K562 (cell line): ENCODE data around the gene BCCIP. TPM values are rescaled to one million over a fixed set of nuclear protein-coding genes. Genes with fewer than 3 reads are reported as not detected.

ENCODE experiments used
- ADNP ChIP-seq: fragments of 200-800 bp; sonication (Bioruptor generic); IDR thresholded peaks from 2 replicates; pipeline ENCODE4 v1.6.1; 2016; ENCODE audit warnings: missing genetic modification characterization, missing compliant biosample characterization
- EP300 ChIP-seq: IDR thresholded peaks from 2 replicates; pipeline ENCODE4 v1.6.1; 2012; ENCODE audit warnings: low read length, improper control_type of control experiment
- EP400 ChIP-seq: fragments of 450-650 bp; IDR thresholded peaks from 2 replicates; pipeline ENCODE4 v1.6.1; 2017; ENCODE audit warnings: antibody characterized with exemption, mild to moderate bottlenecking, moderate library complexity
- HDAC1 ChIP-seq, 2 experiments: fragments of 450-650 bp; IDR thresholded peaks; 2 replicates each; pipeline ENCODE4 v1.6.1; 2016 to 2017; ENCODE audit warnings: inconsistent platforms in 1 of 2, mild to moderate bottlenecking in 1 of 2, moderate library complexity in 1 of 2
- HDAC2 ChIP-seq: fragments of 450-650 bp; IDR thresholded peaks from 2 replicates; pipeline ENCODE4 v1.6.1; 2016; ENCODE audit warnings: mild to moderate bottlenecking
- MAFK ChIP-seq: IDR thresholded peaks from 2 replicates; pipeline ENCODE4 v1.6.1; 2011; ENCODE audit warnings: low read length, improper control_type of control experiment
- NCOA6 ChIP-seq: fragments of 450-650 bp; IDR thresholded peaks from 2 replicates; pipeline ENCODE4 v1.6.1; 2017; ENCODE audit warnings: mild to moderate bottlenecking
- NCOR1 ChIP-seq: fragments of 450-650 bp; IDR thresholded peaks from 2 replicates; pipeline ENCODE4 v1.6.1; 2016; ENCODE audit warnings: mild to moderate bottlenecking, moderate library complexity
- RAD51 ChIP-seq: fragments of 450-650 bp; IDR thresholded peaks from 2 replicates; pipeline ENCODE4 v1.7.1; 2016; ENCODE audit warnings: low read depth, mild to moderate bottlenecking, borderline replicate concordance
- SAFB2 ChIP-seq: fragments of 200-400 bp; formaldehyde crosslinking; IDR thresholded peaks from 2 replicates; pipeline ENCODE4 v1.6.1; 2018; ENCODE audit warnings: borderline replicate concordance, low read length, low read depth, moderate library complexity; ENCODE audit not compliant: severe bottlenecking
- SAP30 ChIP-seq: fragments of 200-600 bp; sonication (generic); IDR thresholded peaks from 2 replicates; pipeline ENCODE4 v1.6.1; 2012; ENCODE audit warnings: borderline replicate concordance, low read depth, mild to moderate bottlenecking, moderate library complexity, low read length, control low read depth, inconsistent platforms; ENCODE audit not compliant: insufficient read depth, poor library complexity, severe bottlenecking
- SMAD2 ChIP-seq: fragments of 150-350 bp; IDR thresholded peaks from 2 replicates; pipeline ENCODE4 v1.6.1; 2014; ENCODE audit warnings: low read depth, mild to moderate bottlenecking, low read length
- TCF7L2 ChIP-seq: fragments of 150-350 bp; IDR thresholded peaks from 2 replicates; pipeline ENCODE4 v1.6.1; 2016; ENCODE audit warnings: low read depth, mild to moderate bottlenecking, low read length, moderate library complexity
- TEAD4 ChIP-seq, 2 experiments: sonication (generic) in 1 of 2; formaldehyde crosslinking in 1 of 2; IDR thresholded peaks; 2 replicates each; pipeline versions ENCODE4 v1.6.1 to v1.8.0; 2012 to 2022; ENCODE audit warnings: borderline replicate concordance in 1 of 2, inconsistent platforms in 1 of 2, low read length in 1 of 2, mild to moderate bottlenecking in 1 of 2, missing genetic modification reagents in 1 of 2
- TRIM24 ChIP-seq, 2 experiments: fragments of 450-650 bp; IDR thresholded peaks; 2 replicates each; pipeline ENCODE4 v1.6.1; 2016
- TSC22D4 ChIP-seq: fragments of 450-650 bp; IDR thresholded peaks from 2 replicates; pipeline ENCODE4 v1.6.1; 2016; ENCODE audit warnings: missing genetic modification characterization, missing biosample characterization, control low read depth
- ZNF311 ChIP-seq: fragments of 250-450 bp; sonication (Bioruptor Pico); IDR thresholded peaks from 2 replicates; pipeline ENCODE4 v1.4.0; 2020; ENCODE audit warnings: mild to moderate bottlenecking, moderate library complexity
- ZNF347 ChIP-seq: fragments of 450-650 bp; formaldehyde crosslinking; IDR thresholded peaks from 2 replicates; pipeline ENCODE4 v1.4.0; 2020; ENCODE audit warnings: low read depth, mild to moderate bottlenecking, moderate library complexity
- polyA plus RNA-seq, 8 experiments: library from polyadenylated mRNA; depleted of rRNA in 4 of 8; stranded (reverse) in 5 of 8; unstranded in 3 of 8; fragments of >200 nt; fragmentation: Nextera tagmentation in 2 of 8; fragmentation: Illumina TruSeq in 1 of 8; extraction: Ambion mirVana in 2 of 8; extraction: Trizol in 1 of 8; gene quantifications; 2 replicates each; pipeline versions ENCODE4 v1.2.1 to v1.2.3, GENCODE V29; 2011 to 2014; ENCODE audit warnings: inconsistent platforms in 1 of 8, missing spikeins in 1 of 8
- total RNA-seq, 7 experiments: library from RNA; depleted of rRNA in 6 of 7; stranded (reverse); fragments of >200 nt in 6 of 7; fragmentation: Illumina TruSeq in 2 of 7; extraction: Trizol in 2 of 7; gene quantifications; 2 replicates each; pipeline versions ENCODE4 v1.2.1 to v1.2.3, GENCODE V29; 2011 to 2021; ENCODE audit warnings: low replicate concordance in 1 of 7
- TF ChIP-seq, protein P1 (sequence below), 2 experiments: fragments of 450-650 bp; IDR thresholded peaks; 2 replicates each; pipeline ENCODE4 v1.6.1; 2016
- TF ChIP-seq, protein P2 (sequence below): fragments of 450-650 bp; IDR thresholded peaks from 2 replicates; pipeline ENCODE4 v1.6.1; 2014; ENCODE audit warnings: low read depth, mild to moderate bottlenecking, moderate library complexity, borderline replicate concordance
- TF ChIP-seq, protein P3 (sequence below): fragments of 450-650 bp; IDR thresholded peaks from 2 replicates; pipeline ENCODE4 v1.6.1; 2017; ENCODE audit warnings: antibody characterized with exemption, mild to moderate bottlenecking
- TF ChIP-seq, protein P4 (sequence below): fragments of 450-650 bp; IDR thresholded peaks from 2 replicates; pipeline ENCODE4 v1.6.1; 2016

Gene BCCIP
- total and polyA plus RNA-seq, 9 of the 15 experiments (the other 6 are each of a cell fraction or from before 2014, with no cell fraction given), result 95.1 to 204 (median 163) TPM

DNA sequence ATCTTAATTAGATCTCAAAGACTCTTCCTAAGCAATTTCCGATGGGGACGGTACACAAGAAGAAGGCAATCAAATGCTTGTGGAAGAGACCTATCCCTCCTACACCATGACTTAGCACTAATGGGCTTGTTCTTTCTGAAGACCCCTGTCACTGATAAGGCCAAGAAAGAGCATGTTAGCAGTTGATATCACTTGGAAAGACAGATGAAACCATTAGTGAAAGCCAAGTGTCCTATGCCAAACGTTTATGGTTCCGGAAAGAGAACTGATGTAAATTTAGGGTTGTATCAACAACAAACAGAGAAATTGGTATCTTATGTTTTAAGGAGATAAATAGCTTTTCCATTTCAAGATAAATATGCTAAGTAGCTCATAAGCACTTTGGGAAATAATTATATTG is 6.8 kb upstream of the BCCIP start (continued):
- TF ChIP-seq TEAD4 (IDR thresholded peaks at IDR 0.05; ENCODE audit: low read length), result peak; percentile 99
- TF ChIP-seq TEAD4 (CRISPR knock-in tag; IDR thresholded peaks at IDR 0.05; ENCODE audit: borderline replicate concordance), result no peak
- TF ChIP-seq ZNF311 (CRISPR knock-in tag), result peak; percentile 6; the same call in 1 of the 2 replicates
- TF ChIP-seq, protein P1, sequence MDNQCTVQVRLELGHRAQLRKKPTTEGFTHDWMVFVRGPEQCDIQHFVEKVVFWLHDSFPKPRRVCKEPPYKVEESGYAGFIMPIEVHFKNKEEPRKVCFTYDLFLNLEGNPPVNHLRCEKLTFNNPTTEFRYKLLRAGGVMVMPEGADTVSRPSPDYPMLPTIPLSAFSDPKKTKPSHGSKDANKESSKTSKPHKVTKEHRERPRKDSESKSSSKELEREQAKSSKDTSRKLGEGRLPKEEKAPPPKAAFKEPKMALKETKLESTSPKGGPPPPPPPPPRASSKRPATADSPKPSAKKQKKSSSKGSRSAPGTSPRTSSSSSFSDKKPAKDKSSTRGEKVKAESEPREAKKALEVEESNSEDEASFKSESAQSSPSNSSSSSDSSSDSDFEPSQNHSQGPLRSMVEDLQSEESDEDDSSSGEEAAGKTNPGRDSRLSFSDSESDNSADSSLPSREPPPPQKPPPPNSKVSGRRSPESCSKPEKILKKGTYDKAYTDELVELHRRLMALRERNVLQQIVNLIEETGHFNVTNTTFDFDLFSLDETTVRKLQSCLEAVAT (IDR thresholded peaks at IDR 0.05), result peak in 1 of 2 experiments; percentile 49; a peak in 1 of 4 replicates
- TF ChIP-seq SAP30, result no peak
- TF ChIP-seq NCOR1, result peak; percentile 96
- TF ChIP-seq, protein P2, sequence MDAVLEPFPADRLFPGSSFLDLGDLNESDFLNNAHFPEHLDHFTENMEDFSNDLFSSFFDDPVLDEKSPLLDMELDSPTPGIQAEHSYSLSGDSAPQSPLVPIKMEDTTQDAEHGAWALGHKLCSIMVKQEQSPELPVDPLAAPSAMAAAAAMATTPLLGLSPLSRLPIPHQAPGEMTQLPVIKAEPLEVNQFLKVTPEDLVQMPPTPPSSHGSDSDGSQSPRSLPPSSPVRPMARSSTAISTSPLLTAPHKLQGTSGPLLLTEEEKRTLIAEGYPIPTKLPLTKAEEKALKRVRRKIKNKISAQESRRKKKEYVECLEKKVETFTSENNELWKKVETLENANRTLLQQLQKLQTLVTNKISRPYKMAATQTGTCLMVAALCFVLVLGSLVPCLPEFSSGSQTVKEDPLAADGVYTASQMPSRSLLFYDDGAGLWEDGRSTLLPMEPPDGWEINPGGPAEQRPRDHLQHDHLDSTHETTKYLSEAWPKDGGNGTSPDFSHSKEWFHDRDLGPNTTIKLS, result peak; percentile 28; the same call in 1 of the 2 replicates
- TF ChIP-seq ZNF347 (CRISPR knock-in tag), result no peak
- no peak for TF ChIP-seq NCOA6
- peak; percentile 35; the same call in 1 of the 2 replicates for TF ChIP-seq EP400
- no peak for TF ChIP-seq SAFB2
- TF ChIP-seq HDAC2, result peak; percentile 78; the same call in 1 of the 2 replicates
- no peak for TF ChIP-seq ADNP (tag)
- no peak for TF ChIP-seq TCF7L2
- TF ChIP-seq, protein P3, sequence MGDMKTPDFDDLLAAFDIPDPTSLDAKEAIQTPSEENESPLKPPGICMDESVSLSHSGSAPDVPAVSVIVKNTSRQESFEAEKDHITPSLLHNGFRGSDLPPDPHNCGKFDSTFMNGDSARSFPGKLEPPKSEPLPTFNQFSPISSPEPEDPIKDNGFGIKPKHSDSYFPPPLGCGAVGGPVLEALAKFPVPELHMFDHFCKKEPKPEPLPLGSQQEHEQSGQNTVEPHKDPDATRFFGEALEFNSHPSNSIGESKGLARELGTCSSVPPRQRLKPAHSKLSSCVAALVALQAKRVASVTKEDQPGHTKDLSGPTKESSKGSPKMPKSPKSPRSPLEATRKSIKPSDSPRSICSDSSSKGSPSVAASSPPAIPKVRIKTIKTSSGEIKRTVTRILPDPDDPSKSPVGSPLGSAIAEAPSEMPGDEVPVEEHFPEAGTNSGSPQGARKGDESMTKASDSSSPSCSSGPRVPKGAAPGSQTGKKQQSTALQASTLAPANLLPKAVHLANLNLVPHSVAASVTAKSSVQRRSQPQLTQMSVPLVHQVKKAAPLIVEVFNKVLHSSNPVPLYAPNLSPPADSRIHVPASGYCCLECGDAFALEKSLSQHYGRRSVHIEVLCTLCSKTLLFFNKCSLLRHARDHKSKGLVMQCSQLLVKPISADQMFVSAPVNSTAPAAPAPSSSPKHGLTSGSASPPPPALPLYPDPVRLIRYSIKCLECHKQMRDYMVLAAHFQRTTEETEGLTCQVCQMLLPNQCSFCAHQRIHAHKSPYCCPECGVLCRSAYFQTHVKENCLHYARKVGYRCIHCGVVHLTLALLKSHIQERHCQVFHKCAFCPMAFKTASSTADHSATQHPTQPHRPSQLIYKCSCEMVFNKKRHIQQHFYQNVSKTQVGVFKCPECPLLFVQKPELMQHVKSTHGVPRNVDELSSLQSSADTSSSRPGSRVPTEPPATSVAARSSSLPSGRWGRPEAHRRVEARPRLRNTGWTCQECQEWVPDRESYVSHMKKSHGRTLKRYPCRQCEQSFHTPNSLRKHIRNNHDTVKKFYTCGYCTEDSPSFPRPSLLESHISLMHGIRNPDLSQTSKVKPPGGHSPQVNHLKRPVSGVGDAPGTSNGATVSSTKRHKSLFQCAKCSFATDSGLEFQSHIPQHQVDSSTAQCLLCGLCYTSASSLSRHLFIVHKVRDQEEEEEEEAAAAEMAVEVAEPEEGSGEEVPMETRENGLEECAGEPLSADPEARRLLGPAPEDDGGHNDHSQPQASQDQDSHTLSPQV, result peak; percentile 24; the same call in 1 of the 2 replicates
- no peak for TF ChIP-seq SMAD2
- no peak for TF ChIP-seq TSC22D4 (tag)
- TF ChIP-seq HDAC1 (IDR thresholded peaks at IDR 0.05), result peak in 1 of 2 experiments; percentile 91; a peak in 2 of 4 replicates
- TF ChIP-seq EP300, result peak; percentile 95
- peak; percentile 23; the same call in 1 of the 2 replicates for TF ChIP-seq RAD51
- TF ChIP-seq, protein P4, sequence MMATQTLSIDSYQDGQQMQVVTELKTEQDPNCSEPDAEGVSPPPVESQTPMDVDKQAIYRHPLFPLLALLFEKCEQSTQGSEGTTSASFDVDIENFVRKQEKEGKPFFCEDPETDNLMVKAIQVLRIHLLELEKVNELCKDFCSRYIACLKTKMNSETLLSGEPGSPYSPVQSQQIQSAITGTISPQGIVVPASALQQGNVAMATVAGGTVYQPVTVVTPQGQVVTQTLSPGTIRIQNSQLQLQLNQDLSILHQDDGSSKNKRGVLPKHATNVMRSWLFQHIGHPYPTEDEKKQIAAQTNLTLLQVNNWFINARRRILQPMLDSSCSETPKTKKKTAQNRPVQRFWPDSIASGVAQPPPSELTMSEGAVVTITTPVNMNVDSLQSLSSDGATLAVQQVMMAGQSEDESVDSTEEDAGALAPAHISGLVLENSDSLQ, result peak; percentile 85
- peak; percentile 86 for TF ChIP-seq MAFK
- peak; percentile 86 to 91 for TF ChIP-seq TRIM24 (IDR thresholded peaks at IDR 0.05)
